B cell (primary cell): Measurements from ENCODE around the gene TBC1D14. TPM values are rescaled to one million over a fixed set of nuclear protein-coding genes. Genes with fewer than 3 reads are reported as not detected.

ENCODE experiments used
- ATAC-seq: fragments of 200-7000 bp; cut with Tn5 transposase; one replicate; pipeline ENCODE4 v1.10.0; 2021; ENCODE audit warnings: low read depth, mild to moderate bottlenecking, moderate number of reproducible peaks, moderate library complexity
- CTCF ChIA-PET: fragments of 350-600 bp; sonication (Branson Sonifier 250); formaldehyde crosslinking; loops from one replicate; lab custom pipeline; 2021; ENCODE audit warnings: antibody characterized with exemption, inconsistent platforms; lab: Charles Lee
- POLR2A ChIA-PET: fragments of 350-600 bp; sonication (Branson Sonifier 250); formaldehyde crosslinking; loops from one replicate; lab custom pipeline; 2021; ENCODE audit warnings: antibody characterized with exemption; lab: Charles Lee
- DNase-seq: peaks from one replicate; pipeline ENCODE4 v3.0.0; 2013
- H2AFZ ChIP-seq: 2 replicates; pipeline ENCODE4 v1.6.1; 2012; ENCODE audit warnings: mild to moderate bottlenecking, low read depth, low read length; ENCODE audit not compliant: insufficient read depth, poor library complexity, severe bottlenecking
- H3K27ac ChIP-seq, 2 donors: 1 replicate in 1 of 2; 2 replicates in 1 of 2; pipeline ENCODE4 v1.5.1; 2012 to 2013; ENCODE audit warnings: low read length in 2 of 2, mild to moderate bottlenecking in 2 of 2, moderate library complexity in 1 of 2
- H3K27me3 ChIP-seq, 4 experiments: fragments of 200-600 bp in 1 of 4; sonication (generic) in 1 of 4; replicated peaks in 1 of 4; 1 replicate in 2 of 4; 2 replicates in 2 of 4; pipeline versions ENCODE4 v1.6.1 to v1.7.0; 2013 to 2016; ENCODE audit warnings: low read length in 3 of 4, mild to moderate bottlenecking in 2 of 4, mixed read lengths in 1 of 4, moderate library complexity in 1 of 4; ENCODE audit not compliant: insufficient read depth in 4 of 4, control insufficient read depth in 3 of 4; ENCODE audit errors: control extremely low read depth in 1 of 4
- H3K36me3 ChIP-seq, 2 experiments: replicated peaks in 1 of 2; 1 replicate in 1 of 2; 2 replicates in 1 of 2; pipeline versions ENCODE4 v1.6.1 to v1.7.1; 2013; ENCODE audit warnings: low read length in 1 of 2; ENCODE audit not compliant: insufficient read depth in 2 of 2, control insufficient read depth in 1 of 2; ENCODE audit errors: control extremely low read depth in 1 of 2, extremely low read depth in 1 of 2
- H3K4me1 ChIP-seq, 2 donors: fragments of 200-600 bp in 1 of 2; sonication (generic) in 1 of 2; 1 replicate in 1 of 2; 2 replicates in 1 of 2; pipeline versions ENCODE4 v1.5.1 to v1.6.1; 2013 to 2017; ENCODE audit warnings: low read length in 2 of 2; ENCODE audit not compliant: control insufficient read depth in 2 of 2, insufficient read depth in 2 of 2
- H3K4me2 ChIP-seq: replicated peaks from 2 replicates; pipeline ENCODE3; 2012; ENCODE audit warnings: mild to moderate bottlenecking, low read depth, low read length; ENCODE audit not compliant: poor library complexity, severe bottlenecking
- H3K4me3 ChIP-seq, 5 experiments: fragments of 200-600 bp in 1 of 5; sonication (generic) in 1 of 5; 1 replicate in 3 of 5; 2 replicates in 2 of 5; pipeline versions ENCODE4 v1.5.1 to v1.7.0; 2011 to 2016; ENCODE audit warnings: low read length in 4 of 5, mild to moderate bottlenecking in 4 of 5, low read depth in 2 of 5, control low read depth in 1 of 5, moderate library complexity in 1 of 5; ENCODE audit not compliant: insufficient read depth in 1 of 5; ENCODE audit errors: control extremely low read depth in 1 of 5, extremely low read depth in 1 of 5
- H3K79me2 ChIP-seq: fragments of 200-600 bp; sonication (generic); one replicate; pipeline ENCODE4 v1.6.0; 2016; ENCODE audit warnings: low read length; ENCODE audit not compliant: control insufficient read depth, insufficient read depth
- H3K9ac ChIP-seq: fragments of 200-600 bp; sonication (generic); 2 replicates; pipeline ENCODE4 v1.6.1; 2017; ENCODE audit warnings: mild to moderate bottlenecking, low read length, moderate library complexity
- H3K9me3 ChIP-seq, 3 donors: one replicate each; pipeline versions ENCODE4 v1.6.1 to v1.7.1; 2013; ENCODE audit warnings: low read length in 2 of 3; ENCODE audit not compliant: control insufficient read depth in 2 of 3, insufficient read depth in 1 of 3; ENCODE audit errors: control extremely low read depth in 1 of 3
- H4K20me1 ChIP-seq: 2 replicates; pipeline ENCODE4 v1.6.0; 2012; ENCODE audit warnings: mild to moderate bottlenecking, low read length; ENCODE audit not compliant: insufficient read depth, control insufficient read depth, poor library complexity, severe bottlenecking
- H3K27ac Mint-ChIP-seq: one replicate; pipeline ENCODE4 v1.8.0; 2021; ENCODE audit warnings: mixed read lengths
- H3K27me3 Mint-ChIP-seq: one replicate; pipeline ENCODE4 v1.8.0; 2021; ENCODE audit warnings: mixed read lengths
- H3K4me1 Mint-ChIP-seq: one replicate; pipeline ENCODE4 v1.8.0; 2021; ENCODE audit warnings: mixed read lengths
- H3K4me3 Mint-ChIP-seq: one replicate; pipeline ENCODE4 v1.8.0; 2021; ENCODE audit warnings: mixed read lengths
- H3K9me3 Mint-ChIP-seq: one replicate; pipeline ENCODE4 v1.8.0; 2022; ENCODE audit warnings: mixed read lengths; ENCODE audit not compliant: insufficient read depth
- CTCF ChIP-seq: fragments of 200-600 bp; IDR thresholded peaks from one replicate; pipeline ENCODE4 v1.8.0; 2022; ENCODE audit warnings: antibody characterized with exemption, mild to moderate bottlenecking
- EZH2 ChIP-seq: IDR thresholded peaks from 2 replicates; pipeline ENCODE4 v1.6.1; 2012; ENCODE audit warnings: borderline replicate concordance, low read depth, mild to moderate bottlenecking, moderate library complexity, low read length; ENCODE audit not compliant: insufficient read depth, poor library complexity, severe bottlenecking
- WGBS: methylation state at CpG from one replicate; pipeline ENCODE4 v1.1.5; 2013; ENCODE audit warnings: missing lambda C conversion rate; ENCODE audit not compliant: insufficient coverage; 5-methylcytosine and 5-hydroxymethylcytosine counted together
- intact Hi-C: fragments of 100-400 bp; cut with micrococcal nuclease; formaldehyde crosslinking; loops from one replicate; pipeline ENCODE4 v1.10.0; 2022
- polyA plus RNA-seq: library from polyadenylated mRNA; depleted of rRNA; stranded (reverse); fragments of >200 nt; gene quantifications from 2 replicates; pipeline ENCODE4 v1.2.3, GENCODE V29; 2012
- total RNA-seq, 2 donors: library from RNA; stranded (reverse); fragments of 120-200 nt in 1 of 2; gene quantifications; 1 replicate in 1 of 2; 2 replicates in 1 of 2; pipeline versions ENCODE4 v1.2.3 to v1.2.4, GENCODE V29; 2013 to 2022

The TBC1D14 gene
- total and polyA plus RNA-seq, 2 donors (not counting 1 experiment from before 2014, with no cell fraction given), result 21.9 to 42.0 TPM

DNA sequence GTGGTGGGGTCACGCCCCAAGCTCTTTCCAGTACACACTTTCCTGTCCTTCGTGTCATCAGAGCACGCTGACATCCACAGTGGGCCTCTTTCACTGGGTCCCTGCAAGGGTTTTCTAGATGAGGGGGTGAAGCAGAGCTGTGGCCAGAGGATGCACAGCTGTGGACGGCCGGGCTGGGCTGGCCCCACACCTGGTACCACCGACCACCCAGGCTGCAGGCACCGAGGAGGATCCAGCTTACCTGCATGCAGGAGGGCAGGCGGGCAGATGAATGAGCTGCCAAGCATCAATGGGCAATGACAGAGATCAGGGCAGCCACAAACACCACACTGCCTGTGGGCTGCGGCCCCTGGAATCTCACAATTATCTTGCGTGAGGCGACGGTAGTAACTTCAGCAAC, 167.7 kb downstream of the TBC1D14 start:
- ATAC-seq, result no peak
- Mint-ChIP-seq H3K4me1 (no peaks in the 10 kb centered on the region), H3K9me3 (no peaks in the 10 kb centered on the region), H3K27ac (no peak overlapping the region), H3K4me3 (no peak overlapping the region), H3K27me3 (peaks cover 29% of the 10 kb centered on the region)
- Histone ChIP-seq H3K79me2 (no peaks in the 10 kb centered on the region), H3K9me3 (peaks cover 0 to 7% (median 0%) of the 10 kb centered on the region in 3 donors), H3K4me1 (no peaks in the 10 kb centered on the region), H2AFZ (no peak overlapping the region), H3K4me3 (no peak overlapping the region), H3K9ac (no peak overlapping the region), H3K36me3 (no peaks in the 10 kb centered on the region), H3K4me2 (no peak overlapping the region), H4K20me1 (no peaks in the 10 kb centered on the region), H3K27ac (no peak overlapping the region), H3K27me3 (peaks cover 0 to 4% (median 0%) of the 10 kb centered on the region in 4 experiments)
- ChIA-PET CTCF (interaction anchor here (1.1 kb wide), 2 partner anchors 23 to 204 kb away, joined by 3 read pairs; no protein-coding TSS in a partner anchor), POLR2A (no interaction called here)
- DNase-seq, result no peak
- TF ChIP-seq CTCF (no peak), EZH2 (no peak)
- WGBS, result 88% methylated on average over 11 of the region's 12 CpGs
- intact Hi-C loops, result no loop called here

DNA sequence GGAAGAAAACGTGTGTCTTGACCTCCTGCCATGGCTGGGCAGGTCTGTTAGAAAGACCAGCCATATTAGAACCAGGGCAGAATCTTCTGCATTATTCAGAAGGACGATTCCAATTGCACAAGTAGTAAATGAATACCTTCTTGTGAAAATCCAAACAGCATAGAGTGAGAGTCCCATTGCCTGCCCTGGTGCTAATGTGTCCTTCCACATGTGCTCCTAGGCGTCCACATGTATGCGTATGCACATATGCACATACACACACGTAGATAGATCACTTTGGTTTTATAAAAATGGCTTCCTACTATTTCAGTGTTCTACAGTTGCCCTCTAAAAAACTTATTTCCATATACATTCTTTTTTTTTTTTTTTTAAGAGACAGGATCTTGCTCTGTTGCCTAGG, 168.4 kb downstream of the TBC1D14 start:
- intact Hi-C loops, result no loop called here
- no peak for DNase-seq
- 83% methylated on average over 5 of the region's 5 CpGs for WGBS

More for the DNA sequence above, 168.4 kb downstream of the TBC1D14 start:
- Histone ChIP-seq H3K4me2 (no peak overlapping the region), H3K4me3 (no peak overlapping the region), H3K27ac (no peak overlapping the region), H4K20me1 (no peaks in the 10 kb centered on the region), H3K9ac (no peak overlapping the region), H3K79me2 (no peaks in the 10 kb centered on the region), H3K27me3 (peaks cover 0 to 5% (median 3%) of the 10 kb centered on the region in 4 experiments), H2AFZ (no peak overlapping the region), H3K36me3 (no peaks in the 10 kb centered on the region), H3K4me1 (no peaks in the 10 kb centered on the region), H3K9me3 (peaks cover 0 to 7% (median 0%) of the 10 kb centered on the region in 3 donors)
- Mint-ChIP-seq H3K4me1 (no peaks in the 10 kb centered on the region), H3K4me3 (no peak overlapping the region), H3K27me3 (peaks cover 33% of the 10 kb centered on the region), H3K27ac (no peak overlapping the region), H3K9me3 (no peaks in the 10 kb centered on the region)
- TF ChIP-seq EZH2, result no peak
- no peak for TF ChIP-seq CTCF
- ChIA-PET CTCF (interaction anchor here (1.1 kb wide), 1 partner anchor 204 kb away, joined by 3 read pairs; no protein-coding TSS in a partner anchor), POLR2A (no interaction called here)
- ATAC-seq, result no peak
